A549 (cell line): ENCODE data around the gene RALGDS. TPM values are rescaled to one million over a fixed set of nuclear protein-coding genes. Genes with fewer than 3 reads are reported as not detected.

Source experiments
- ATAC-seq, 2 experiments: fragments of 200-7000 bp in 1 of 2; fragments of >200 bp in 1 of 2; cut with Nextera tagmentation in 1 of 2; cut with Tn5 transposase in 1 of 2; 3 replicates each; pipeline versions ENCODE4 v1.8.0 to v1.9.1; 2018 to 2020; ENCODE audit warnings: mild to moderate bottlenecking in 1 of 2, moderate library complexity in 1 of 2
- CTCF ChIA-PET: fragments of 300-600 bp; sonication (Branson Sonifier 250); formaldehyde crosslinking; extraction: SDS; loops from one replicate; lab custom pipeline; 2021; ENCODE audit warnings: antibody characterized with exemption, inconsistent platforms; lab: Yijun Ruan, JAX
- POLR2A ChIA-PET: fragments of 350-600 bp; formaldehyde crosslinking; extraction: SDS; loops from one replicate; lab custom pipeline; 2021; ENCODE audit warnings: antibody characterized with exemption, inconsistent platforms; lab: Yijun Ruan, JAX
- DNase-seq, 2 experiments: peaks; one replicate each; pipeline versions ENCODE4 v3.0.0 to v3.0.0-alpha.2; 2011 to 2016; ENCODE audit warnings: low read depth in 1 of 2, low spot score in 1 of 2
- FAIRE-seq: peaks from 2 replicates; lab custom pipeline; 2011; peaks lifted over from hg19 to GRCh38; lab: Jason Lieb, UNC
- H3K27ac ChIP-seq, 2 experiments: fragments of >200 bp; sonication (Bioruptor Twin); formaldehyde crosslinking; 3 replicates each; pipeline ENCODE4 v1.5.1; 2016 to 2017
- H3K4me1 ChIP-seq: fragments of >200 bp; sonication (Bioruptor Twin); formaldehyde crosslinking; 3 replicates; pipeline ENCODE4 v1.6.1; 2016
- H3K4me2 ChIP-seq: fragments of >200 bp; sonication (Bioruptor Twin); formaldehyde crosslinking; 3 replicates; pipeline ENCODE4 v1.6.1; 2016
- H3K4me3 ChIP-seq: fragments of >200 bp; sonication (Bioruptor Twin); formaldehyde crosslinking; 3 replicates; pipeline ENCODE4 v1.5.1; 2016
- H3K9me3 ChIP-seq: fragments of >200 bp; sonication (Bioruptor Twin); formaldehyde crosslinking; 3 replicates; pipeline ENCODE4 v1.6.1; 2016
- BCL3 ChIP-seq: fragments of >200 bp; sonication (Bioruptor Twin); formaldehyde crosslinking; IDR thresholded peaks from 3 replicates; pipeline ENCODE4 v1.6.1; 2016
- CEBPB ChIP-seq, 2 experiments: fragments of >200 bp in 1 of 2; sonication (Bioruptor Twin) in 1 of 2; formaldehyde crosslinking in 1 of 2; IDR thresholded peaks; 2 replicates each; pipeline ENCODE4 v1.6.1; 2012 to 2016
- EHF ChIP-seq: fragments of 250-450 bp; sonication (Bioruptor Pico); IDR thresholded peaks from 2 replicates; pipeline ENCODE4 v1.5.0; 2020; ENCODE audit warnings: mild to moderate bottlenecking
- FOSB ChIP-seq: fragments of 250-450 bp; sonication (Bioruptor Pico); IDR thresholded peaks from 2 replicates; pipeline ENCODE4 v1.5.0; 2020; ENCODE audit warnings: mild to moderate bottlenecking, moderate library complexity
- GATA3 ChIP-seq: IDR thresholded peaks from 2 replicates; pipeline ENCODE4 v1.6.1; 2012; ENCODE audit warnings: borderline replicate concordance
- HEYL ChIP-seq: fragments of 250-450 bp; sonication (Bioruptor Pico); IDR thresholded peaks from 2 replicates; pipeline ENCODE4 v1.8.0; 2021; ENCODE audit warnings: mild to moderate bottlenecking, moderate library complexity
- HMGXB4 ChIP-seq: fragments of 250-450 bp; sonication (Bioruptor Pico); IDR thresholded peaks from 2 replicates; pipeline ENCODE4 v1.5.0; 2021; ENCODE audit warnings: mild to moderate bottlenecking, moderate library complexity, borderline replicate concordance
- JUN ChIP-seq, 2 experiments: fragments of >200 bp; sonication (Bioruptor Twin); formaldehyde crosslinking; IDR thresholded peaks; 2 replicates in 1 of 2; 3 replicates in 1 of 2; pipeline ENCODE4 v1.6.1; 2016 to 2017
- JUNB ChIP-seq: fragments of >200 bp; sonication (Bioruptor Twin); formaldehyde crosslinking; IDR thresholded peaks from 2 replicates; pipeline ENCODE4 v1.6.1; 2016
- KDM1A ChIP-seq: fragments of 200-600 bp; sonication (generic); IDR thresholded peaks from 2 replicates; pipeline ENCODE4 v1.6.1; 2016; ENCODE audit warnings: low read depth, mild to moderate bottlenecking
- KDM5A ChIP-seq: fragments of 200-600 bp; sonication (generic); IDR thresholded peaks from 2 replicates; pipeline ENCODE4 v1.6.1; 2016; ENCODE audit warnings: antibody characterized with exemption, mild to moderate bottlenecking
- MAFK ChIP-seq: fragments of 450-650 bp; IDR thresholded peaks from 2 replicates; pipeline ENCODE4 v1.6.1; 2014; ENCODE audit not compliant: partially characterized antibody
- MAX ChIP-seq: IDR thresholded peaks from 2 replicates; pipeline ENCODE4 v1.6.1; 2012
- MYC ChIP-seq: IDR thresholded peaks from 2 replicates; pipeline ENCODE4 v1.6.1; 2012; ENCODE audit warnings: mild to moderate bottlenecking, inconsistent platforms, low read length, improper control_type of control experiment, borderline replicate concordance
- NR3C1 ChIP-seq: fragments of >200 bp; sonication (Bioruptor Twin); formaldehyde crosslinking; IDR thresholded peaks from 3 replicates; pipeline ENCODE4 v1.6.1; 2017
- PHF8 ChIP-seq: fragments of 200-600 bp; sonication (generic); IDR thresholded peaks from 2 replicates; pipeline ENCODE4 v1.6.1; 2016; ENCODE audit warnings: low read depth, mild to moderate bottlenecking, antibody characterized with exemption, moderate library complexity, borderline replicate concordance
- POLR2A ChIP-seq: IDR thresholded peaks from 2 replicates; pipeline ENCODE4 v1.6.1; 2012; ENCODE audit warnings: mild to moderate bottlenecking, low read length
- REST ChIP-seq: fragments of 200-600 bp; sonication (generic); IDR thresholded peaks from 2 replicates; pipeline ENCODE4 v1.6.1; 2016; ENCODE audit warnings: antibody characterized with exemption, mild to moderate bottlenecking, moderate library complexity
- RNF2 ChIP-seq: fragments of 200-600 bp; sonication (generic); IDR thresholded peaks from 2 replicates; pipeline ENCODE4 v1.6.1; 2016; ENCODE audit warnings: low read depth, mild to moderate bottlenecking, antibody characterized with exemption, moderate library complexity, borderline replicate concordance
- ZFP36 ChIP-seq: fragments of 450-650 bp; IDR thresholded peaks from 2 replicates; pipeline ENCODE4 v1.6.1; 2014; ENCODE audit warnings: borderline replicate concordance; ENCODE audit not compliant: partially characterized antibody
- ZSCAN20 ChIP-seq: fragments of 250-450 bp; sonication (Bioruptor Pico); IDR thresholded peaks from 2 replicates; pipeline ENCODE4 v1.8.0; 2022; ENCODE audit warnings: mild to moderate bottlenecking, moderate library complexity
- WGBS: methylation state at CpG from one replicate; pipeline ENCODE4 v1.1.6; 2017; ENCODE audit errors: missing lambda C conversion rate; 5-methylcytosine and 5-hydroxymethylcytosine counted together
- polyA plus RNA-seq, 4 experiments: library from polyadenylated mRNA; depleted of rRNA in 3 of 4; stranded (reverse); fragments of >200 nt; fragmentation: RNase III in 1 of 4; extraction: RNeasy Plus Mini Kit Qiagen cat#74134 plus additional on column Dnase treatment in 1 of 4; gene quantifications; 2 replicates in 3 of 4; 3 replicates in 1 of 4; pipeline ENCODE4 v1.2.3, GENCODE V29; 2011 to 2017

The RALGDS gene
- polyA plus RNA-seq, 2 of the 4 experiments (the other 2 are of a cell fraction): 8.9 to 12.1 TPM

- no peak for TF ChIP-seq JUNB
These were observed 1.5 kb upstream of the RALGDS start (continued) for GRCh38 chr9:133122605-133122934.

- WGBS: 94% methylated on average over 8 of the region's 8 CpGs
- no peak for FAIRE-seq
- H3K4me3 ChIP-seq: no peak overlapping the region
- no peak for DNase-seq
- H3K4me2 ChIP-seq: peak overlapping the region; percentile 100; the same call in 2 of the 3 replicates
- peaks cover 20% of the 10 kb centered on the region for H3K4me1 ChIP-seq
- H3K9me3 ChIP-seq: no peaks in the 10 kb centered on the region
- peak overlapping the region in 1 of 2 experiments; percentile 71; a peak in 3 of 6 replicates for H3K27ac ChIP-seq
- CTCF ChIA-PET: interaction anchor here (0.6 to 30.3 kb wide), 3 partner anchors 21 to 388 kb away, joined by 3 to 1284 read pairs (median 3); no protein-coding TSS in a partner anchor
- POLR2A ChIA-PET: interaction anchor here (1.7 kb wide), 1 partner anchor 92 kb away, joined by 6 read pairs; the partner anchor contains the start of gene GTF3C5
- ATAC-seq: peak in 1 of 2 experiments; percentile 3; a peak in 3 of 6 replicates
- TF ChIP-seq ZFP36 (no peak), REST (no peak), KDM1A (no peak), MYC (peak; percentile 7; the same call in 1 of the 2 replicates)
- TF ChIP-seq, all 56 proteins: peak for 1
These were observed 993 bp upstream of the RALGDS start for GRCh38 chr9:133121915-133122550.

GRCh38 chr9:133120501-133121197, 391 bp downstream of the RALGDS start:
- ATAC-seq (peak; percentile 4 to 12; a peak in 4 of 6 replicates), FAIRE-seq (no peak), DNase-seq (no peak)
- H3K4me3 ChIP-seq: peak overlapping the region; percentile 94
- TF ChIP-seq MAX (0 out of 2 replicates have a peak, but pooled peaks have one; percentile 15), JUN (IDR thresholded peaks at IDR 0.05) (peak in 1 of 2 experiments; percentile 49; a peak in 2 of 5 replicates), MAFK (no peak), PHF8 (0 out of 2 replicates have a peak, but pooled peaks have one; percentile 20), POLR2A (peak; percentile 23)
- H3K4me2 ChIP-seq: peak overlapping the region; percentile 100
- CTCF ChIA-PET: interaction anchor here (1.5 to 30.3 kb wide), 4 partner anchors 14 to 54 kb away, joined by 3 to 1284 read pairs (median 92); no protein-coding TSS in a partner anchor
- POLR2A ChIA-PET: interaction anchor here (1.0 to 2.0 kb wide), 2 partner anchors 24 to 28 kb away, joined by 3 to 8 read pairs; no protein-coding TSS in a partner anchor
- peaks cover 20% of the 10 kb centered on the region for H3K4me1 ChIP-seq
- 40% methylated on average over 1 of the region's 66 CpGs for WGBS
- H3K9me3 ChIP-seq: no peaks in the 10 kb centered on the region
- peak overlapping the region; percentile 80 to 95 for H3K27ac ChIP-seq

- no peak for ATAC-seq
- FAIRE-seq: no peak
- Histone ChIP-seq H3K9me3 (no peaks in the 10 kb centered on the region), H3K27ac (peak overlapping the region; percentile 80 to 95; a peak in 4 of 6 replicates), H3K4me2 (peak overlapping the region; percentile 100), H3K4me1 (peaks cover 20% of the 10 kb centered on the region), H3K4me3 (peak overlapping the region; percentile 94)
- 83% methylated on average over 18 of the region's 21 CpGs for WGBS
- DNase-seq: no peak
- ChIA-PET POLR2A (interaction anchor here (0.8 to 2.0 kb wide), 3 partner anchors 24 to 89 kb away, joined by 3 to 8 read pairs (median 4); partner anchors contain the start of gene GTF3C5), CTCF (interaction anchor here (0.8 to 30.3 kb wide), 7 partner anchors 13 to 142 kb away, joined by 3 to 1284 read pairs (median 4); no protein-coding TSS in a partner anchor)
- TF ChIP-seq HMGXB4 (CRISPR knock-in tag) (no peak), RNF2 (no peak), ZFP36 (no peak), NR3C1 (no peak), FOSB (no peak), KDM5A (no peak), CEBPB (IDR thresholded peaks at IDR 0.05) (no peak), HEYL (CRISPR knock-in tag) (no peak), ZSCAN20 (CRISPR knock-in tag) (no peak), BCL3 (no peak), EHF (CRISPR knock-in tag) (no peak), PHF8 (no peak), GATA3 (no peak), POLR2A (no peak), MYC (no peak)
These were observed 1.1 kb downstream of the RALGDS start for GRCh38 chr9:133119846-133120500.
